T-helper 2 cell treated with Interferon-gamma antibody and Interleukin-4, amounts not matched to agents 100 ng/mL and 5 ng/mL, for 36 hours (primary cell): ENCODE results near the gene DACT2. TPM values are rescaled to one million over a fixed set of nuclear protein-coding genes. Genes with fewer than 3 reads are reported as not detected.
"Not testable (repeated sequence)": the region's sequence is repeated elsewhere in the genome, so short reads cannot be mapped to it uniquely, and the experiment has no call there.

ENCODE experiments used
- intact Hi-C: fragments of 100-400 bp; cut with micrococcal nuclease; formaldehyde crosslinking; loops from one replicate; pipeline ENCODE4 v1.15.1; 2023
- total RNA-seq: library from RNA; stranded (reverse); gene quantifications from 2 replicates; pipeline ENCODE4 v1.2.3, GENCODE V29; 2022

DACT2 gene, protein sequence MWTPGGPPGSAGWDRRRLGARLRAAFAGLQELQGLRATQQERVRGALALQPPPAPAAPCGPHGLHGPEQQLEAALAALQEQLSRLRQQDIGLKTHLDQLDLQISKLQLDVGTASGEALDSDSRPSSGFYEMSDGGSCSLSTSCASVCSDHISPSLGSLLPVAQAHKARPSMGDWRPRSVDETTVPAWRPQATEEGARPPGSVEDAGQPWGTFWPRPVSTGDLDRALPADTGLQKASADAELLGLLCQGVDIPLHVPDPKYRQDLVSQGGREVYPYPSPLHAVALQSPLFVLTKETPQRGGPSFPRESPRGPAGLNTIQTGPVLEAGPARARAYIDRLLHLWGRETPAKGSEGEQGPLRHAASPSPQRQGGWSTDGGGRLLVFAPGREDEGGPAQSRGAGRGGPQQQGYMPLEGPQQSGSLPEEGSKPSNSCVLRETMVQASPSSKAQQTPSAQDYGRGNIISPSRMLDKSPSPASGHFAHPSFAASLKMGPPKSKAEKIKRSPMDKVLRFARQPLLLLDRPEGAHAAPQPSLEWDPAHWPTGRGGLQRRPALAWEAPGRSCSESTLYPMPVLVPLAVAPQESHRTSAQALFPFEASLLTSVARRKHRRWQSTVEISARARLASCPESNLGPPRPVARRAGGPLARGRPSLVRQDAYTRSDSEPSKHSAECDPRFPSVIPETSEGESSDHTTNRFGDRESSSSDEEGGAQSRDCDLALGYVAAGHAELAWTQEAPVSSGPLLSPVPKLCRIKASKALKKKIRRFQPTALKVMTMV
- total RNA-seq = 0.09 and 0.14 TPM in 2 replicates

DNA sequence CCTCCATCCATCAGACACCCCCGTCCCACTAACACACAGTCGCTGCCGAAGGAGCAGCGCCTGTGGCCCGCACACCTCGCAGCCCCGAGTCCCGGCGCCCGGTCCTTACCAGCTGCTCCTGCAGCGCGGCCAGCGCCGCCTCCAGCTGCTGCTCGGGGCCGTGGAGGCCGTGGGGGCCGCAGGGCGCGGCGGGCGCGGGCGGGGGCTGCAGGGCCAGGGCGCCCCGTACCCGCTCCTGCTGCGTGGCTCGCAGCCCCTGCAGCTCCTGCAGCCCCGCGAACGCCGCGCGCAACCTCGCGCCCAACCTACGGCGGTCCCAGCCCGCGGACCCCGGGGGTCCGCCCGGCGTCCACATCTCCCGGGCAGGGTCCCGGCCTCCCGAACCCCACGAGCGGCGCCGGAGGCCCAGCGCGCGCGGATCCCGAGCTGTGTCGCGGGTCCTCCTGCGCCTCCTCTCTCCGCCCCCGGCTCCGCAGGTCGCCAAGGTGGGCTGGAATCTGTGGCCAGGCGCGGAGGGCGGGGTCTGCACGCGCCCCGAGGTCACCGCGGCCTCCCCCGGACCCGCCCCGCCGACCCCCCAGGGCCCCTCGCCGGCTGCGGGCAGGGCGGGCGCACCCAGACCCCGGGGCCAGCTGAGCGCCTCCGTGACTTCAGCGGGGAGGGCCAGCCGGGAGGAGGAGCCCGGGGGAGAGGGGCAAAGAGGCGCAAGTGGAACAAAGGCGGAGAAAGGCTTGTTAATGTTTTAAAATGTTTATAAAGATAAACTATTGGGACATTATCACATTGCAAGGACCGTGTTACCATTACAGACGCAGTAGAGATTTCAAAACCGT, at the start of gene DACT2:
Gene DACT2 (minus strand): TSS at position 499 of the 833 bp plus-strand sequence. CDS start 144 bp downstream, at position 355.
- intact Hi-C loops = no loop called here

DNA sequence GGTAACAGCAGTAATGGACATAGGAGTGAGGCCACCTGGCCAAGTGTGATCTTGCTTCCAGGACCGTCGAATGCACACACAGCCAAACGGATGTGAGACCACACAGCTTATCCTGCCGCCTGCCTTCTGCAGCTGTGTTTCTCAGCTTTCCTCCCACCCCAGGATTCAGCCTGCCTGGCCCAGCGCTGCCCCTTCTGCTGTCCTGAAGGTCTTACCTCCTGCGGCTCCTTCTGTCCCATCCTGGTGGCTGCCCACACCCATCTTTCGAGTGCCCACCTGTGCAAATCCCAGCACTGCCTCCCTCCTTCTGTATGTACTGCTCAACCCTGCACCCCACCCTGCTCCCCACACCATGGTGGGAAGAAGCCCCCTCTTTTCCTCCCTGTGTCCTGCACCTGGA, 49.4 kb upstream of the DACT2 start:
- intact Hi-C loops = no loop called here

DNA sequence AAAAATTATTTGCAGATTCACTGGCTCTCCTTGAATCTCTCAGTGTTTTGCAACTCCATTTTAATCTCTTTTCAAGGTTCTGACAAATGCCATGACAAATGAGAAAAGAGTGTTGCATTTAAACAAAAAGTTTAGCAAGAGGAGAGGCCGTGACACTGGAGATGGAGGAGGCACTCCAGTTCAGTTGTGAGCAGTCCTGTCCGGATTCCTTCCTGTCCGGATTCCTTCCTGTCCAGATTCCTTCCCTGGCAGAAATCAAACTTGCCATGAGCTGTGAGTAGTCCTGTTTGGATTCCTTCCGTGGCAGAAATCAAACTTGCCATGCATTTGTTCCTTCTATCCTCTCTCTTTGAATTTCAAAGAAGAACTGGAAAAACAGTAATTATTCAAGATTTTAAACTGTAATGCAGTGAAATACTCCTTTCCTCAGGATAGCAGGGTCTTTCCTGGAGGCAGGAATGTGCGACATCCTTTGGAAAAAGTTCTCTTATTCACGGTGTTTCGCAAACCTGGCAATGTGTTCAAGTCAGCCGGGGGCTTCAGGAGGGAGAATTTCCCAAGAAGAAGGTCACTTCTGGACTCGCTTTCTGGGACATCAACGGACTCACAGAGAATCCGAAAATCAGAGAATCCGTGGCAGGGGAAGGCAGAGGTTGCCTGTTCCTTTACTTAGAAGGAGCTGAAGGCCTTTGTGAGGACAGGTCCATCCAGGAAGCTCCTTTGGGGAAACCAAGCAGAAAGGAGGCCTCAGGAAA, 48.7 kb upstream of the DACT2 start:
- intact Hi-C loops = no loop called here

DNA sequence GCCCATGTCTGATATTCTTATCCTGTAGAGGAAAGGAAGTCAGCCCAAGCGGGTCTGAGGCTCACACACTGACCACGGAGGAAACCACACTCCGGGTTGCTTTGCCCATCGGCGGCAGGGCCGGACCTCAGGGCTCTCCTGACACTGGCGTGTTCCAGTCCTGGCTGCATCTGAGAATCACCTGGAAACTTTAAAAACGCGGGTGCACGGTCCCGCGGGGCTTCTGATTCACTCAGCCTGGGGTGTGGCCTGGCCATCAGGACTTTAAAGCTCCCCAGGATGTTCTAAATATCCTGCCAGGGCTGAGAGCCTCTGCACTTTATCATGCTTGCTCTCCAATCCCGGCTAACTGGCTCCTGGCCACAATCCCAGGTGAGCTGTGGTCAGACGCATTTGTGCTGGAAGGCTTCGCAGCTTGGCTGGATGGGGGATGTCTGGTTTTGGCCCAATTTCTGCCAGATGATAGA, 47.7 kb upstream of the DACT2 start:
- intact Hi-C loops = no loop called here

DNA sequence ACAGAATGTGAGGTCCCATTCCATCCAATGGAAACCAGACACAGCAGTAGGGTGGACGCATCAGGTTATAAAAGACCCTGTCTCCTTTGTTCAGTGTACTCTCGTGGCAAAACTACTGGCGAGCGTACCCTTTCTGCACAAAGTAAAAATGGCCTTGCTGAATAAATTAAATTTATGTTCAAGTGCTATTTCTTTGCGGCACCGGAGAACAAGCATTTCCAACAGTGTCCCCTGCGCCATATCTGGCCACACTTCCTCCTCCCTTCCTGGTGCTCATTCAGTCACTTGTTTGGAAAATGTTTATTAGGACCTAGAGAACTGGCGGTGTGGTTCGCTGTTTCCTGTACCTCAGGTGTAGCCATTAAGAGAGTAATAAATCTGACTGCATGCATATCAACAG, 46.9 kb upstream of the DACT2 start:
- intact Hi-C loops = no loop called here

DNA sequence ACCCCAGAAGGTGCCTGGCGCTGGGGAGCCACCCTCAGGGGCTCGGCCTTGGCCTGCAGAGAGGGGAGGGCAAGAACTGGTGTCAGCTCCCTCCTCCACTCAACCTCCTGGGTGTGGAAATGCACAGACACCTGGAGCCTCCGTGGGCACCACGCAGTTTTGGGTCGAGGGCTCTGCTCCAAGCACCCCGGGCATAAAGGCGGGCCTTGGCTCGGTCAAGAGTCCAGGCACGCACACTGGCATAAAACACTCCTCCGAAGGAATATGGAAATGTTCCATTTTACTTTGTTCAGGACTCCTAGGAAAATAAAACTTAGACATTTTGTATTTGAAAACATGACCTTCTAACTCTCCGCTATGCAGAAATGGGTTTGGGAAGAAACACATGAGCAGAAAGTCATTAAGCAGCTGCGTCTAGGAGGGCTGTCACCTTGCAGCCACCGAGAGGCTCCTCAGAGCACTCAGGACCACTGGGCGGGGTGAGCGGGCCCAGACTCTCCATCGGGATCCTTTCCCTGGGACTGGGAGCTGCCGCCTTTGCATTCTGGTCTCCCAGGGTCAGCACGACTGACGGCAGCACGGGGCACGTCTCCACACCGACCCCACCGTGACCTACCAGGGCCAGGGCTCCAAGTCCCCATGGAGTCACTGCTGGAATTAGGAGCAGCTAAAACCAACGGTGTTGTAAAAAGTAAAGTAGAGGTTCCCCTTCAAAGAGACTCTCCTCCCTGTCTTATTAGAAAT, 46.0 kb upstream of the DACT2 start:
- intact Hi-C loops = no loop called here

DNA sequence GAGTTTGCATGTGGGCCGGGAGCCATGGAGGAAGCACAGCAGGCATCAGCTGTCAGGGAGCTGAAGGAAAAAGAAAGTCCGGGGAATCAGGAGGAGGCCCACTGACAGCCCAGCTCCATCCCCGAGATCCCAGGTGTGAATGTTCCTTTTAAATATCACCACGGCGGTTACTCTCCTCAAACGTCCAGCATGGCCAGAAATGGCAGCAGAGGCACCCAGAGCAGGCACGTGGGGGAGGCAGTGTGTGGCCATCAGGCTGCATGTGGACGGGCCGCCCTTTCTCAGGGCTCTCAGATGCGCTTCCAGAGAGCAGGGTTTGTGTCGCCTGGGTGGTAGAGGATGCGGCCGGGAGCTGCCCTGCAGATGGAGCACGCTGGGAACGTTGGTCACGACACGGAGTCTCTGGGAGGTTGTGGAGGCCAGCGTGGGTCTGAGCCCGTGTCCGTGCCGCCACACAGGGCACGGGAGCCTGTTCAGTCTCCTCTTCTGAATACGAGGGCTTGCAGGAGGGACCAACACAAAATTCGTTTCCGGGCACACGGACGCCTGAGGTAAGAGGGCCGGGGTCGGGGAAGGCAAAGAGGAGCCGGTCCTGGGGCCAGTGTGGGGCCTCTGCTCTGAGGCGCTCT, 45.3 kb upstream of the DACT2 start:
- intact Hi-C loops = no loop called here

DNA sequence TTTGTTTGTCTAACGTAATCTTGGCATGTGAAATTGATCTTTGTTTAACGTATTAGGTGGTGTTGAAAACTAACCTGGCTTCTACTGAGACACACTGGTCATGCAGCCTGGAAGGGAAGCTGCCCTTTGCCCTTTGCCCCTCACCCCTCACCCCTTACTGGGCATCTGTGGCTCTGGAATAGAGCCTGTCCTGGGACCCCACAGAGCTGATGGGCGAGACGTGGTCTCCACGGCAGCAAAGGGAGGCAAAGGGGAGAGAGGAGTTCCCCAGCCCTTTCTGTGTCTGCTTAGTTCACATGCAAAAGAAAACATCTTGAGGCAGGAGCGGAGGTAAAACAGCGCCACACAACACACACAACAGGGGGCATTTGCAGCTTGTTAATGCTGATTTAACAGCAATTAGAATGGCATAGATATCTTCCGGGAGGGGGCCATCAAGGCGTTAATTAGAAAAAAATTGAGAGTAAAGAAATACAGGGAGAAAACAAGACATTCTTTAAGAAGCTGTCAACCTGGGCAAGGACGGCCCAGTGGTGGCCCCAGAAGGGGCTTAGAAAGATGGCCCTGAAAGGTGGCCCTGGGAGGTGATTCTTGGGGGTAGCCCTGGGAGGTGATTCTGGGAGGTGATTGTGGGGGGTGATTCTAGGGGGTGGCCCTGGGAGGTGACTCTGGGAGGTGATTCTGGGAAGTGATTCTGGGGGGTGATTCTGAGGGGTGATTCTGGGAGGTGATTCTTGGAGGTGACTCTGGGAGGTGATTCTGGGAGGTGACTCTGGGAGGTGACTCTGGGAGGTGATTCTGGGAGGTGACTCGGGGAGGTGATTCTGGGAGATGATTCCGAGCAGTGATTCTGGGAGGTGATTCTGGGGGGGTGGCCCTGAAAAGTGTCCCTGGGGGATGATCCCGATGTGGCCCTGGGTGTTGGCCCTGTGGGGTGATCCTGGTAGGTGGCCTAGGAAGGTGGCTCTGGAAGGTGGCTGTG, 44.5 kb upstream of the DACT2 start:
- intact Hi-C loops = no loop called here

DNA sequence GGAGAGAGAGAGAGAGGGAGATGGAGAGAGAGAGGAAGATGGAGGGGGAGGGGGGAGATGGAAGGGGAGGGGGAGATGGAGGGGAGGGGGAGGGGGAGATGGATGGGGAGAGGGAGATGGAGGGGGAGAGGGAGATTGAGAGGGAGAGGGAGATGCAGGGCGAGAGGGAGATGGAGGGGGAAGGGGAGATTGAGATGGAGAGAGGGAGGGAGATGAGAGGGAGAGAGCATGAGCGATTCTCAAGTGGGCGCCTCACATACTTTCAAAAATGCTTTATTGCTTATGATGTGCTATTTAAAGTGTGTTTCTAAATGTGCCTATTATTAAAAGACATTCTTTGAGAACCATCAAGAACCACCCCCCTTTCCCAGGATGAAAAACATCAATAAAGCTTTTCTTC, 43.7 kb upstream of the DACT2 start:
- intact Hi-C loops = no loop called here

DNA sequence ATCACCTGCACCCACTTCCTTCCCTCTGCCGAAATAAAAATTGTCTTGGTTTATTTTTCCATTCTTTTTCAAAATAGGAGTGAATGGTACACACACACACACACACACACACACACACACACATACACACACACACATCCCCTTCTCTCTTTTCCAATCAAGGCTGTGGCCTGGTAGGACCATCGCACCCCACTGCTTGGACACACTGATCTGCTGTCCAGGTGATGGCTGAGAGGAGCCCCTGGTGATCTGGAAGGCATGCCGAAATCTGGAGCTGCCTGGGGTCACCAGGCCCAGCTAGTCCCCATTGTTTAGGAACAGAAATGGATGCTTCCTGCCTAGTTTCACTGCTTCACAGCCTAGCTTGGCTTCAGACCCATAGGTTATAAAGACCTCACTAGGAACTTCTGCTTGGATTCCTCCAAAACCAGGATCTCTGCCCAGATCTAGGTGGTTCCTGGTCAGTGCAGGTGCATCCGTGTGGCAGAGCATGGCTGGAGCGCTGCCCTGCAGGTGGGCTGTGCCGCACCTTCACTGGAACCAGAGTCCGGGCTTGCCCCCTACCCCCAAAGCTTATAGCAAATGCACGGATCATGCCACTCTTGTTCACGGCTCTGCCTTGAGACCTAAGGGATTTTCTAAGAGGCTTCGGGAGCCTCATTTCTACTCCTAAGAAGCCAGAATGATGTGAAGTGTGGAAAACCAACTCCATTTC, 42.9 kb upstream of the DACT2 start:
- intact Hi-C loops = no loop called here

DNA sequence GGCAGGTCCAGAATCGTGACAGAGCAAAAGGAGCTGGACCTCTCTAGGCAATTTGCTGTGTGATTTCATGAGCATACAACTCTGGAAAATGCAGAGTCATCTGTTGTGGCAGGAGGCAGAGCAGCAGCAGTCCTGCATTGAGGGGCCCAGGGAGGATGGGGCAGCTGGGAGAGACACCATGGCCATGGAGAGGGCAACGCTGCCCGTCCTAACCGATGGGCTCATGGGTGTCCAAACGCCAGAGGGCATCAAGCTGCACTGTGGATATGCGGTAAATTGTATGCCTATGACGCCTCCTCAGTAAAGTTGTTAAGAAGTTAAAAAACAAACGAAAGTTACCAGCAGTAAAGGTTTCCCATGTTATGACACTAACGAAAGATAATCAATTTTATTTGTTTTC, 42.2 kb upstream of the DACT2 start:
- intact Hi-C loops = no loop called here

DNA sequence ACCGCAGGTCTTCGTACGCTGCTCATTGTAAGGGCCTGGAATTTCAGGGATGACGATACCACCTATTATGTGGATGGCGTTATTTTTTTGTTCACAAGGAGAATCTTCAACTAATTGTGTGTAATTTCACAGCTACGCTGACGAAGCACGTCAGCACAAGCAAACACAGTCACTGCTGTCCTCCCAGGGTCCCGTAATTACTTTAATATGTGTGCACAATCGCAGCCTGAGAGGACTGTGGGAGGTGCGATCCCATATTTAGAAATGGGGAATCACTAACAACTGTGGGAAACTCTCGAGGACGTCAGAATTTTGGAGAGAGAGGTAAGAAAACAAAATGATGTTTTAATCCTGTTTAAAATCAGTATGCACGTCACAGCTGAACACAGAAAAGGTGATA, 40.2 kb upstream of the DACT2 start:
- intact Hi-C loops = no loop called here

DNA sequence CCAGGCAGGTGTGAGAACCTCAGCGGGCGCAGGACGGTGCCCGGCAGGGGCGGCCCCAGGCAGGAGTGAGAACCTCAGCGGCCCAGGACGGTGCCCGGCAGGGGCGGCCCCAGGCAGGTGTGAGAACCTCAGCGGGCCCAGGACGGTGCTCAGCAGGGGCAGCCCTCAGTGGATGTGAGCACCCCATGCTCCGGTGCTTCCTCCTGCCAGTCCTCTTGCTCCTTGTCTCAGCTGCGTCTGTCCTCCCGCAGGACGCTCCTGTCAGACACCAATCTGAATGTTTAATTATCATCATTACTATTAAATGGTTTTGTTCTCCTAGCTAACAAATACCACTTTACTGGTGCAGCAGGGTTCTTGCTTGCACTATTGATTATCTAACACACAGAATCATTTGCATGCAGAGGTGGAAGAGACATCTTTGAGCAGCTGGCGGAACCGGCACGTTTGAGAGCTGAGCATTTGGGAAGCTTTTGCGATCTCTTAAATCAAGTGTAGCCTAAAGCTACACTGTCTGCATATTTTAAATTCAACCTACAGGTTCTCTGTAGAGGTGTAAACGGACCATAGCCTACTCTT, 39.4 kb upstream of the DACT2 start:
- intact Hi-C loops = no loop called here

DNA sequence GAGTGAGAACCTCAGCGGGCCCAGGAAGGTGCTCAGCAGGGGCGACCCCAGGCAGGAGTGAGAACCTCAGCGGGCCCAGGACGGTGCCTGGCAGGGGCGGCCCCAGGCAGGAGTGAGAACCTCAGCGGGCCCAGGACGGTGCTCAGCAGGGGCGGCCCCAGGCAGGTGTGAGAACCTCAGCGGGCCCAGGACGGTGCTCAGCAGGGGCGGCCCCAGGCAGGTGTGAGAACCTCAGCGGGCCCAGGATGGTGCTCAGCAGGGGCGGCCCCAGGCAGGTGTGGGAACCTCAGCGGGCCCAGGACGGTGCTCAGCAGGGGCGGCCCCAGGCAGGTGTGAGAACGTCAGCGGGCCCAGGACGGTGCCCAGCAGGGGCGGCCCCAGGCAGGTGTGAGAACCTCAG, 37.3 kb upstream of the DACT2 start:
- intact Hi-C loops = not testable (repeated sequence)

DNA sequence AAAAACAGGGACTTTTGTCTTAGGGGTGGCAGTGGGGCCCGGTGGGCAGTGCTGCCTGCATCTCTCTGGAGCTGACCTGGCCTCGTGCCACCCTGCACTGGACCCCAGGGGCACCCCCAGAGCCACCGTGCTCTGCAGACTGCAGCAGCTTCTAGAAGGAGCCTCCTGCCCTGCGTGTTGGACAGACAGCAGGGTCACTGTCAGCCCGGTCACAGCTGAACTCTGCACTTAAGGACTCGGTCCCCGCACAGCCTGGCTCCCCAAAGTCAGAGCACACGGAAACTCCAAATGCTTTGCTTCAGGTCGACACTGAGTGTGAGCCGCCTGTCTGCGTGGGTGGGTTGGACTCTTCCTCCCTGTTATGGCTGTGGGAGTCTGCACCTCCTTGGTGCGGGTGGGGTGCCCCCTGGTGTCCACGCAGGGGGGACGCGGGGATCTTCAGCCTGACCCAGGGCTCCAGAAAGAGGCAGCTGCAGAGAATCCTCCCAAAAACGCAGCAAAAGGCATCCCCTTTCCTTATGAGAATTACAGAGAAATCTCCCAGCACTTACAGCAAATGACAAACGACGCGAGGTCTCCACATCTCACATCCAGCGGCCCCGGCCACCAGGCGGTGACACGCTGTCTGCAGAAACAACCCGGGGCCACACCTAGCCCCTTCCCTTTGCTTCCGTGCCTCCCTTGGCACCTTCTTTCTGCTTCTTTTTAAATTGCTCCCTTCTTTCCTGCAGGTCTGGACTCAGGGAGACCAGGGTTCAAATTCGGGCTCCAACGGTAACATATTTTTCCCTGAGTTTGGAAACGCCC, 36.3 kb upstream of the DACT2 start:
- intact Hi-C loops = no loop called here

DNA sequence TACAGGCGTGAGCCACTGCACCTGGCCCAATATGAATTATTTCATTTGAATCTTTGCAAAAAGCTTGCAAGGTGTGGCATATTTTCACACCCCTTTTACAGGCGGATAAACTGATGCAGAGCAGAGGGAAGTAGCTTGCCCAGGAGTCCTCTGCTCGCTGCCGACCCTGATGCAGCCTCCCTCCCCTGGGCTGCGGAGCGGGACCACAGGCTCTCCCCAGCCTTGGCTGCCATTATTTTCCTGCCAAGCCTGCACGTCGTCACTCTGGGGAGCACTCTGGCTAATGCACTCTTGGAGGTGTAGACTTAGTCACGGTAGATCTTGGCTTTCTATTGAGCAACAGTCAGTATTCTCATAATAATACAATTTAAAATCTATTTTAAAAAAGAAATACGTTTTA, 34.8 kb upstream of the DACT2 start:
- intact Hi-C loops = no loop called here

DNA sequence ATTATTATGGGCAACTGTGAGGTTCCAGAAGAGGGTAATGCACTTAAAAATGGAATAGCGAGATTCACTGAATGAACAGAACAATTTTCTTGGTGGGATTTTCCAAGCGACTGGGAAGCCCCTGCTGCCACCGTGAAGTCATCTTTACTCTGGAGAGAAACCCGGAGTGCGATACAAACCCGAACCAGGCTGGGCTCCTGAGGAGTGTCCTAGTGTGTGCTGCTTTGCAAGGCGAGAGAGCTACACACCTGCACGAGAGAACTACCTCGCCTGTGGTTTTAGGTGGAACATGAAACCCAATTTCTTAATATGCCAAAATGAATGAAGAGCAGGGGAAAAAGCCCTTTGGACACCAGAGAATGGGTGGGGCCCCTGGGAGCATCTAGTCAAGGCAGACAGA, 33.5 kb upstream of the DACT2 start:
- intact Hi-C loops = no loop called here
